GM13977 (cell line): ENCODE results near the gene FARS2.
A peak's percentile ranks its signal among the peaks of the same experiment; 100 is the strongest.

Experiments used
- DNase-seq: peaks from one replicate; pipeline ENCODE4 v3.0.0; 2012; ENCODE audit warnings: low spot score
- CTCF ChIP-seq: IDR thresholded peaks from 2 replicates; pipeline ENCODE4 v1.5.1; 2012; ENCODE audit warnings: mild to moderate bottlenecking, control low read depth; ENCODE audit not compliant: insufficient read depth; ENCODE audit errors: extremely low read depth, missing control alignments
- in situ Hi-C: fragments of 300-500 bp; cut with MboI; formaldehyde crosslinking; loops from one replicate; pipeline ENCODE4 v1.12.0; 2022; ENCODE audit warnings: low sequenced_read_pairs, low pct_unique_long_range_greater_than_20kb, mixed read lengths, inconsistent platforms; ENCODE audit not compliant: unreplicated experiment

FARS2 gene

GRCh38 chr6:5501837-5502236, 240.5 kb downstream of the FARS2 start:
- in situ Hi-C loops: no loop called here
- no peak for TF ChIP-seq CTCF
- no peak for DNase-seq

DNA sequence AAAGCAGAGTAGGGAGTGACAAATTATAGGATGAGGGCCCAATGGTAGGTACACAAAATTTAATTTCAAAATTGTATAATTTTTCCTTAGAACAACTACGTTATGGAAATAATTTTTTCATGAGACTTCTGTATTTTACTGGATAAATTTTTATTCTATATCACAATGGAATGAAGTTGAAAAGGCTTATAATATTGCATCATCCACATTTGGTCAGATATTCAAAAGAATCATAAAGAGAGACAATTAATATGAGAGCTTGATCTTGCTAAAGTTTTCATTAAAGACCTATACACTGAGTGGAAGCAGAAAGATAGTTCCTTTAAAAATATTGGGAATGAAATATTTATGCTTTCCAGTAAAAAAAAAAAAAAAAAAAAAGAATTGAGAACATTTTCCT, 242.8 kb downstream of the FARS2 start:
- TF ChIP-seq CTCF: no peak
- in situ Hi-C loops: no loop called here
- DNase-seq: no peak

DNA sequence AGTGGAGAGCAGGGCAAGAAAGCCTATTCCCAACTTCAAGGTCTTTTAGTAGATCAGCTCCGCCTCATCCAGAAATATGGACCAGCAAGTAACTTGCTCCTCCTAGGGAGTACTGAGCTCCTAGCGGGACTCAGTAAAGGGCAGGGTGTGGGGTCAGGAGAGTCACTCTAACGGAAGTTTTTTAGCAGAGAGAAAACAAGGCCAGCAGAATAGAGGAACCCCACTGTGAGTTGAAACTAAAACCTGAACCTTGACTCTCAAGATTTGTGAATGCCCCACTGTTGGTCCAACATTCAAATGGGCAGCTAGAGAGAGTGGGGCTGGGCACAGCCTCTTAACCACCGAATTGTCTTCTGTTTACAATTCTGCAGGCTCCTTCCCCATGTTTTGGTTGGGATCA, 244.8 kb downstream of the FARS2 start:
- no peak for TF ChIP-seq CTCF
- in situ Hi-C loops: no loop called here
- DNase-seq: peak; percentile 23

- peak; percentile 25 for DNase-seq
- no peak for TF ChIP-seq CTCF
Observed at GRCh38 chr6:5506597-5506996, 245.3 kb downstream of the FARS2 start.

GRCh38 chr6:5507131-5507681, 245.9 kb downstream of the FARS2 start:
- DNase-seq: peak; percentile 46
- in situ Hi-C loops: no loop called here

More at GRCh38 chr6:5506597-5506996, 245.3 kb downstream of the FARS2 start:
- in situ Hi-C loops: no loop called here

DNA sequence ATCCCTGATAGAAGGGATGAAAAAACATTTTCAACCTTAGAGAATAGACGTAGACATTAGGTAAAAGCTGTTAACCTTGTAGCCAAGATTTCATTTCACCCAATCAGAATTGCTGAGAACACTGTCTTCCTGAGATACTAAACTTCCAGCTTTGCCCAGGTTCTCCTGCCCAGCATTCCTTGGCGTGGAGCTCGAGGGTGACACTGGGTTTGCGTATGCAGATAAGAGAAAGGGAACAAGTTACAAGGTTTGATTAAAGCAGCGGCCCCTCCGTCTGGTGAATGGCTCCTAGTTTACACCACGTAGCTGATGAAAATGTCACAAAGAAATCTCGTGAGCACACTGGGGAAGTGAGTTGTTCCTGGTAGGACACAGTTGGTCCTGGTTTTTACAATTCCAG, 247.8 kb downstream of the FARS2 start:
- TF ChIP-seq CTCF: no peak
- in situ Hi-C loops: no loop called here
- DNase-seq: no peak

More at GRCh38 chr6:5507131-5507681, 245.9 kb downstream of the FARS2 start:
- no peak for TF ChIP-seq CTCF
